GM15510 (cell line): ENCODE measurements around the gene NUAK2.

Source experiments
- POLR2A ChIP-seq: IDR thresholded peaks from 3 replicates; pipeline ENCODE4 v1.6.1; 2011; ENCODE audit warnings: borderline replicate concordance; ENCODE audit not compliant: insufficient read length; ENCODE audit errors: extremely low read depth

The NUAK2 gene

GRCh38 chr1:205351984-205352713 lies 30.6 kb upstream of the NUAK2 start:
- no peak for TF ChIP-seq POLR2A

GRCh38 chr1:205350691-205351141 lies 29.2 kb upstream of the NUAK2 start:
- TF ChIP-seq POLR2A: no peak

- no peak for TF ChIP-seq POLR2A
Observed at GRCh38 chr1:205350124-205350523, 28.6 kb upstream of the NUAK2 start.

GRCh38 chr1:205348554-205349487 lies 27.3 kb upstream of the NUAK2 start:
- no peak for TF ChIP-seq POLR2A

- TF ChIP-seq POLR2A: no peak
Observed at GRCh38 chr1:205346956-205347574, 25.5 kb upstream of the NUAK2 start.

- no peak for TF ChIP-seq POLR2A
Observed at GRCh38 chr1:205345761-205346160, 24.2 kb upstream of the NUAK2 start.

GRCh38 chr1:205344066-205344928 lies 22.8 kb upstream of the NUAK2 start:
- no peak for TF ChIP-seq POLR2A

- no peak for TF ChIP-seq POLR2A
Observed at GRCh38 chr1:205343431-205344065, 22.0 kb upstream of the NUAK2 start.

GRCh38 chr1:205342986-205343385 lies 21.4 kb upstream of the NUAK2 start:
- TF ChIP-seq POLR2A: no peak

- TF ChIP-seq POLR2A: no peak
Observed at GRCh38 chr1:205340676-205341075, 19.1 kb upstream of the NUAK2 start.

GRCh38 chr1:205339717-205340116 lies 18.2 kb upstream of the NUAK2 start:
- no peak for TF ChIP-seq POLR2A

- no peak for TF ChIP-seq POLR2A
Observed at GRCh38 chr1:205339197-205339702, 17.7 kb upstream of the NUAK2 start.

- TF ChIP-seq POLR2A: no peak
Observed at GRCh38 chr1:205338011-205338410, 16.5 kb upstream of the NUAK2 start.
